ENCODE data around the gene TFR2.
"Not testable (repeated sequence)": the region's sequence is repeated elsewhere in the genome, so short reads cannot be mapped to it uniquely, and the experiment has no call there.

Gene TFR2

DNA sequence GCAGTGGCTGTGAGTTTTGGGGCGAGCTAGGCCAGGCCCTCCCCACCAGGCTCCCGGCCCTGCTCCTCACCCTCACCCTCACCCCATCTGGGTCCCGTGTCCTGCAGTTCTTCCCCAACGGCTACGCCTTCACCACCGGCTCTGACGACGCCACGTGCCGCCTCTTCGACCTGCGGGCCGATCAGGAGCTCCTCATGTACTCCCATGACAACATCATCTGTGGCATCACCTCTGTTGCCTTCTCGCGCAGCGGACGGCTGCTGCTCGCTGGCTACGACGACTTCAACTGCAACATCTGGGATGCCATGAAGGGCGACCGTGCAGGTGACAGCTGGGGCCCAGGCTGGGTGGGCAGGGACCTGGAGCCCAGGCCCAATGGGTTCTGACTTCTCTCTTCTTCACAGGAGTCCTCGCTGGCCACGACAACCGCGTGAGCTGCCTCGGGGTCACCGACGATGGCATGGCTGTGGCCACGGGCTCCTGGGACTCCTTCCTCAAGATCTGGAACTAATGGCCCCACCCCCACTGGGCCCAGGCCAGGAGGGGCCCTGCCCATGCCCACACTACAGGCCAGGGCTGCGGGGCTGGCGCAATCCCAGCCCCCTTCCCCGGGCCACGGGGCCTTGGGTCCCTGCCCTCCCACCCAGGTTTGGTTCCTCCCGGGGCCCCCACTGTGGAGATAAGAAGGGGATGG is 37.1 kb upstream of the TFR2 start:
- no peak for DNase-seq (ENCODE audit: low read depth in 1 of 2, low spot score in 1 of 2)

DNA sequence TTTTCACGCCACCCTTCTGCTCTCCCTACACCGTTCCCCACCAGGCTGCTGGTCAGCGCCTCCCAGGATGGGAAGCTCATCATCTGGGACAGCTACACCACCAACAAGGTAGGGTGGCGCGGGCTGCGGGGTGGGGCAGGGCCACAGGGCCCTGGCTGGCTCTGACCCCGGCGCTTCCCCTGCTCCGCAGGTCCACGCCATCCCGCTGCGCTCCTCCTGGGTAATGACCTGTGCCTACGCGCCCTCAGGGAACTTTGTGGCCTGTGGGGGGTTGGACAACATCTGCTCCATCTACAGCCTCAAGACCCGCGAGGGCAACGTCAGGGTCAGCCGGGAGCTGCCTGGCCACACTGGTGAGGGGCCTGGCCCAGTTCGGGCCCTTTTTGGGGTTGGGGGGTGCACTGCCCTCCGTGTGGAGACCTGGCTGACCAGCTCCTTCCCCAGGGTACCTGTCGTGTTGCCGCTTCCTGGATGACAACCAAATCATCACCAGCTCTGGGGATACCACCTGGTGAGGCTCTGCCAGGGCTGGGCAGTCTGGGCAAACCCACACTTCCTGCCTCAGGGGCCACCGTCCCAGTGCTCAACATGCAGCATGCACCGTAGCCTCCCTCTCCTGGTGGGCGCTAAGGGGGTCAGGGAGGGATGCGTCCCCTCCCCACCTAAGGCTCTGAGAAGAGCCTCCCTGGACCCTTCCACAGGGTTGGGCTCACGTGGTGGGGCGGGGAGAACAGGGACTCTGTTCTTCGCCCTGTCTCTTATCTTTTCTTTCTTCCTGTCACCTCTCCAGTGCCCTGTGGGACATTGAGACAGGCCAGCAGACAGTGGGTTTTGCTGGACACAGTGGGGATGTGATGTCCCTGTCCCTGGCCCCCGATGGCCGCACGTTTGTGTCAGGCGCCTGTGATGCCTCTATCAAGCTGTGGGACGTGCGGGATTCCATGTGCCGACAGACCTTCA is 36.2 kb upstream of the TFR2 start:
- DNase-seq (ENCODE audit: low read depth in 1 of 2, low spot score in 1 of 2): no peak

DNA sequence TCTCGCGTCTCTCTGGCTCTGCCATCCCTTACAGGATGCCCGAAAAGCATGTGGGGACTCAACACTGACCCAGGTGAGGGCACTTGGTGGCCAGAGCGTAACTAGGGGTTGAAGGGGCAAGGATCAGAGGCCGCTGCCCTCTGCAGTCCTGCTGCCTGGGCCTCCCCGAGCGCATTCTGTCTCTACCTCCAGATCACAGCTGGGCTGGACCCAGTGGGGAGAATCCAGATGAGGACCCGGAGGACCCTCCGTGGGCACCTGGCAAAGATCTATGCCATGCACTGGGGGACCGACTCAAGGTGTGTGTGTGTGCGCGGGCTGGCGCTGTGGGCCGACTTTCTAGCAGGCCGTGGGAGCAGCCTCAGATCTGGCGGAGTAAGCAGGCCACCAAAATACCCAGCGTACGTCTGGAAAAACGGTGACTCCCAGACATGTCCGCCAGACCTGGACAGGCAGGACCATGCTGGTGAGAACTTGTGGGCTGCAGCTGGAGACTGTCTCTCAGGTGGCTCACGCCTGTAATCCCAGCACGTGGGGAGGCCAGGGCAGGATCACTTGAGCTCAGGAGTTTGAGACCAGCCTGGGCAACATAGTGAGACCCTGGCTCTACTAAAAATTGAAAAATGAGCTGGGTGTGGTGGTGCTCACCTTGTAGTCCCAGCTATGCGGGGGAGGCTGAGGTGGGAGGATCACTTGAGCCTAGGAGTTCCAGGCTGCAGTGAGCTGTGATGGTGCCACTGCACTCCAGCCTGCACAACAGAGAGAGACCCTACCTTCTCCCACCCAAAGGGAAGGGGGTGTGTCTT is 35.4 kb upstream of the TFR2 start:
- DNase-seq (ENCODE audit: low read depth in 1 of 2, low spot score in 1 of 2): no peak

DNA sequence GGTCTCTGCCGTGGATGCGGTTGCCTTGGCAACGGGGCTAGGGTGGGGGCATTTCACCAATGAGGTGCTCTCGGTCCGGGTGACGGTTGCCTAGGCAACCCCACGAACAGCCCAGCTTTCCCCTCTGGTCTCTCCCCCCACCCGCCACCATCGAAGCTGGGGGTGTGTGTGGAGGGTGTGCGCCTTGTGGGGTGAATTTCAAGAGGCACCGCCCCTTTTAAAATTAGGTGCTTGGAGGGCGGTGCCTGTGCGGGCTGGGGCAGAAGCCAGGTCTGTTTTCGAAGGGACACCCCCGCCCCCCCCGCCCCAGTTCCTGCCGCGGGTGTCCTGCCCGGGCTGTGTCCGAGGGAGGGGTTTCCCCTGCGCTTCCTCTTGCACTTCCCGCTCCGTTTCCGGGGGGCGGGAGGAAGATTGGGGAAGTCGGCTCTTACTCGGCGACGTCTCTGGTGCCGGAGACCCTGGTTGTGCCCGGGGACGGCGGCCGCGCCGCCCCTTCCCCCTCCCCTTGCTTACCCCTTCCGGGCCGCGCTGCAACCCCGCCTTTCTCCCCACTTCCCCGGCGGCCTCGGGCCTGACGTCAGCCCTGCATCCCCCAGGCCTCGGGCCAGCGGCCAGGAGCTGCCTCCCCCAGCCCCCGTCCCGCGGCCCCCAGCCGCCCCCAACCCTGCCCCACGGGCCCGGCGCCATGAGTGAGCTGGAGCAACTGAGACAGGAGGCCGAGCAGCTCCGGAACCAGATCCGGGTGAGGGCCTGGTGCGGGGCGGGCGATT is 34.4 kb upstream of the TFR2 start:
- peak; percentile 67 to 74 for DNase-seq (ENCODE audit: low read depth in 1 of 2, low spot score in 1 of 2)

DNA sequence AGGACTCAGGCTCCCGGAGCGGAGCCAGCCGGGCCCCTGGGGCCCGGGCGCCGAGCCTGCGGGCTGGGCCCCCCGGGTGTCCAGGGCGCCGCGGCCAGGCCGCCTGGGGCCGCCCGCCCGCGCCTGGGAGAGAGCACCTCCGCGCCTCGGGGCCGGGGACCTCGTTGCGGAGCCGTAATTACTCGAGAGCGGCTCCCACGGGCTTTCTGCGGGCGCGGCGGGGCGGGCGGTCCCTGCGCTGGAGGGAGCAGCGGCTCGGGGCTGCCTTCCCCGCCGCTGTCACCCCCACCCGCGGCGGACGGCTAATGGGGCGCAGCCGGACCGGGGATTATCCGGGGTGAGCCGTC is 33.7 kb upstream of the TFR2 start:
- peak in 1 of 2 donors; percentile 23 for DNase-seq (ENCODE audit: low read depth in 1 of 2, low spot score in 1 of 2)

DNA sequence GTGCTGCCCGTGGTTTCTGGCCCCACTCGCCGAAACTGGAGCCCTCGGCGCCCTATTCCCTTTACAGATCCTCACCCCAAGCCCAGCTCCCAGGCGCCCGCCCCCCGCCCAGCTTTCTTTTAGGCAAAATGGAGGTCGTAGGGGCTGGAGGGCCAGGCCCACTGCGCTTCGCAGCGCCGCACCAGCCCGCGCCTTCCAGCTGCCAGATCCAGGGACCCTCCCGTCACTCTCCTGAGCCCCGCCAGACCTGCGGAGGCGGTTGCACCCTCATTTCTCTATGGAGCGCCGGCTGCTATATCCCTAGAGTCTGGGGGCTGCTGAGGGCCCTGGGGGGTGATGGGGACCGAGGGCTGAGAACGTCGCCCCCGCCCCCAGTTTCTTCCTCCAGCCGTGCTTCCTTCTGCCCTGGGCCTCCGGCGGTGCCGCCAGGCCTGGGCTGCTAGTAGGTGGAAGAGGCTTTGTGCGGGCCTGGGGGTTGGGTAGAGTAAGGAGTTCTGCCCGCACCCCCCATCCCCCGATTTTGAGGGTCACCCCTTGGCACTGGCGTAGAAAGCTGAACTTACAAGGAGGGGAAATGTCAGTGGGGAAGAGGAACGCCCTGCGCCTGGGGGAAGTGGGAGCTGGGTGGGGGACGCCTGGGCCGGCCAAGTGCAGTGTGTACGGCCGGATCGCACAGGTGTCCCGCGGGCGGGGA is 33.2 kb upstream of the TFR2 start:
- DNase-seq (ENCODE audit: low read depth in 1 of 2, low spot score in 1 of 2): no peak

DNA sequence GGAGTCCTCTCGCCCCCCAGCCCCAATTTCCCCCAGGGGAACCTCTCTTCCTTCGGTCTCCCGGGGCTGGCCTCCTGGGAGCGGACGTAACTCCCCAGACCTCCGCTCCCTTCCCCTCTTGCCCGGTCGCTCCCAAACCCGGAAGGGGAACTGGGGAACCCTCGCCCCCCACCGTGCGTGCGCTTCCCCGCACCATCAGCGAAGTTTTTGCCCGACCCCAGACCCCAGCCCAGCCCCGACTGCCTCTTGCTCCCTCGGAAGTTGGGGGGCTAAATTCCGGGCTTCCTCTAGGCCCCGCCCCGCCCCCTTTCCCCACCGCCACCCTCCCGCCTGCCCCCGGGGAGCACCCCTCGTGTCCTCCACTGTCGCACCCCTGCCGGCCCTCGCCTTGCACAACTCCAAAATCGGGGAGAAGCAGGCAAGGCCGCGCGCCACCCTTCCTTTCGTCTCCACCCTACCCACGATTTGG is 32.6 kb upstream of the TFR2 start:
- no peak for DNase-seq (ENCODE audit: low read depth in 1 of 2, low spot score in 1 of 2)

DNA sequence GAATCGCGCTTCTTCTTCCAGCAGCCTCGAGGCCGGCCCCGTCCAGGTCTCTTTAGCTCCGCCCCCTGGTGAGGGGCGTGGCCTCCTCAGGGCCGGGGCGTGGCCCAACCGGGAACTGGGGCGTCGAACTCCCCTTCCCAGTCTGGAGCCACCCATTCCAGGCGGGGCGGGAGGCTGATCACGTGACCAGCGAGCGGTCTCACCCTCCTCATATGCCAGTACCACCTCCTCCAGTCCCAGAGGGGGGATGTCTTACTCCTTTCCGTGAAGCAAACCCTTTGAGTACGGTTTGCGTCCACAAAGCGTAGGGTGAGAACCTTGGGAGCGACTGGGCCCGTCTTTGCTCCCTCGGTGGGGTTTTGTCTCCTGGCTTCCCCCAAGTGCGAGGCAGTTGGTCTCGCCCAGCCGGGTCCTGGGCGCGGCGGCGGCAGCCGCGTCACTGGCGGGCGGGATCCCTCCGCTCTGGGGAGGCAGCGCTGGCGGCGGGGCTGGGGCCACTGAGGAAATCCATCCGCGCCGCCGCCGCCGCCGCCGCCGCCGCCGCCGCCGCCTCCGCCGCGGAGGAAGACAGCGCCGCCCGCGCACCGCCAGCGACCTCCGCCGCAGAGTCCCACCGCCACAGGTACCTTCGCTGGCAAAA is 32.1 kb upstream of the TFR2 start, which contains the start of gene GNB2:
Gene GNB2 (plus strand): TSS at position 439 of the 640 bp plus-strand sequence. CDS start 2,526 bp downstream, outside the sequence.
- peak; percentile 94 to 96 for DNase-seq (ENCODE audit: low read depth in 1 of 2, low spot score in 1 of 2)

DNA sequence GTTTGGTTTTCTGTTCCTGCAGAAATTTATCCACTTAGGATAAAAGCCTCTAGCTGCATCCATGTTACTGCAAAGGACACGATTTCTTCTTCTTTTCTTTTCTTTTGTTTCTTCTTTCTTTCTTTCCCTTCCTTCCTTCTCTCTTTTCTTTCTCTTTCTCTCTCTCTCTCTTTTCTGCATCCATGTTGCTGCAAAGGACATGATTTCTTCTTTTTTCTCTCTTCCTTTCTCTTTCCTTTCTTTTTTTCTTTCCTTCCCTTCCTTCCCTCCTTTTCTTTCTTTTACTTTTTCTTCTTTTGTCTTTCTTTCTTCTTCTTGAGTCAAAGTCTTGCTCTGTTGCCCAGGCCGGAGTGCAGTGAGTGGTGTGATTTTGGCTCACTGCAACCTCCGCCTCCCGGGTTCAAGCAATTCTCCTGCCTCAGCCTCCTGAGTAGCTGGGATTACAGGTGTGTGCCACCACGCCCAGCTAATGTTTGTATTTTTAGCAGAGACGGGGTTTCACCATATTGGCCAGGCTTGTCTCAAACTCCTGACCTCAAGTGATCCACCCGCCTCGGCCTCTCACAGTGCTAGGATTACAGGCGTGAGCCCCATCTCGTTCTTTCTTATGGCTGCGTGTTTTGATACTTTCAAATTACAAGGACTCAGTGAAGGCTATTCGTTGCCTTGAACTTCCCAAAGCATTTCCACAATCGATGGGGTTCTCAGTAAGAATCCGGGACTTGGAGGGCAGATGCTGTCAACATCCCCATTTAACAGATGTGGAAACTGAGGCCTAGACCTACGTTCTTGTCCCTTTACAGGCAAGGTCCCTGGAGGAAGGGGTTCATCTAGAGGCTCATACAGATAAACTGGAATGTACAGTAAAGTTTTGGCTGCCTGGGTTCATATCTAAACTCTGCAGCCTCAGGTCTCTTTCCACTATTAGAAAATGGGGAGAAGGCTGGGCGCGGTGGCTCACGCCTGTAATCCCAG is 30.3 kb upstream of the TFR2 start:
- no peak for DNase-seq (ENCODE audit: low read depth in 1 of 2, low spot score in 1 of 2)

DNA sequence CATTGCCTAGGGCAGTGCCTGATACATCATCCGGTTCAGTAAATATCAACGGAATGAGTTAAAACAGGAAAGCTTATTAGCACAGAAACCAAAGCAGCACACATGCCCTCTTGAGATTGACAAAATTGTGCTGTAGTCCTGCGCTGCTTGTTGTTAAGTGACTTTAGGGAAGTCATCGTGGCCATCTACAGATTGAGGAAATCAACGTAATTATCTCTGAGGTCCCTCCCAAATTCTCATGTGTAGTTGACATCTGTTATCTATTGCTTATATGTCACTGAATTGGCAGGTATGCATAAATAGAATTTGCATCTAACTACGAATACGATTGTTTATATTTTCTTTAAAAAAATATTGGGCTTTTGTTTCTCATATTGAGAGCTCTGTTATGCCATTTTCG is 28.7 kb upstream of the TFR2 start:
- DNase-seq (ENCODE audit: low read depth in 1 of 2, low spot score in 1 of 2): no peak

DNA sequence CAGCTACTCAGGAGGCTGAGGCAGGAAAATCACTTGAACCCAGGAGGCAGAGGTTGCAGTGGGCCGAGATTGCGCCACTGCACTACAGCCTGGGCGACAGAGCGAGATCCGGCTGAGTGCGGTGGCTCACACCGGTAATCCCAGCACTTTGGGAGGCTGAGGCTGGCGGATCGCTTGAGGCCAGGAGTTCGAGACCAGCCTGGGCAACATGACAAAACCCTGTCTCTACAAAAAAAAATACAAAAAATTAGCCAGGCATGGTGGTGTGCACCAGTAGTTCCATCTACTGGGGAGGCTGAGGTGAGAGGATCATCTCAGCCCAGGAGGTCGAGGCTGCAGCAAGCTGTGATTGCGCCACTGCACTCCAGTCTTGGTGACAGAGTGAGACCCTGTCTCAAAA is 27.8 kb upstream of the TFR2 start:
- DNase-seq (ENCODE audit: low read depth in 1 of 2, low spot score in 1 of 2): not testable (repeated sequence)

DNA sequence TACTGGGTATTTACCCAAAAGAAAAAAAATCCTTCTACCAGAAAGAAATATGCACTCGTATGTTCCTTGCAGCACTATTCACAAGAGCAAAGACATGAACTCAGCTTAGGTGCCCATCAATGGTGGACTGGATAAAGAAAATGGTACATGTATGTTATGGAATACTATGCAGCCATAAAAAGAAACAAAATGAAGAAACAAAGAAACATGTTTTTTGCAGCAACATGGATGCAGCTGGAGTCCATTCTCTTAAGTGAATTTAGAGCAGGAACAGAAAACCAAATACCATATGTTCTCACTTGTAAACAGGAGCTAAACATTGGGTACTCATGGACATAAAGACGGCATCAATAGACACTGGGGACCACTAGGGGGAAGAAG is 26.7 kb upstream of the TFR2 start:
- no peak for DNase-seq (ENCODE audit: low read depth in 1 of 2, low spot score in 1 of 2)

DNA sequence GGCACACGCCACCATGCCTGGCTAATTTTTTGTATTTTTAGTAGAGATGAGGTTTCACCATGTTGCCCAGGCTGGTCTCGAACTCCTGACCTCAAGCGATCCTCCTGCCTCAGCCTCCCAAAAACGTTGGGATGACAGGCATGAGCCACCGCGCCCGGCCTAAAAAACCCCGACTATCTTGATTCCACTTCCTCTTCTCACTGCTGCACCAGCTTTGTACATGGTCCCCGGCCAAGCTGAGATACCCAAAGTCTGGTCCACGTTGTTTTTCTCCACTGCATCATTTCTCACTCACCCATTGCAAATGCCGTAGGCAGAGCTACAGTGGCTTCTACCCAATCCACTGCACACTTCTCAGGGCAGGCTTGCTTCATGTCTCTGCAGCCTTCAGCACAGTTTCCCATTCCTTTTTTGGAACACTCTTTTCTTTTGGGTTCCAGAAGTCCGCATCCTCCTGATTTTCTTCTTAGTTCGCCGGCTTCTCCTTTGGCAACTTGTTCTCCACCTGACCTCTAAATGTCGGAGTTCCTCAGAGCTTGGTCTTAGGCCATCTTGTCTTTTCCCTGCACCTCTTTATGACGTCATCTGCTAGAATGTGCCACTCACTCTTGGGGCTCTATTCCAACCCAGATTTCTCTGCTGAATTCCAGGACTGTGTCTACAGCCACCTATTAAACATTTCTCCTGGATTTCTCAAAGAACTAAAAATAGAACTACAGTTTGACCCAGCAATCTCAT is 26.1 kb upstream of the TFR2 start:
- no peak for DNase-seq (ENCODE audit: low read depth in 1 of 2, low spot score in 1 of 2)

DNA sequence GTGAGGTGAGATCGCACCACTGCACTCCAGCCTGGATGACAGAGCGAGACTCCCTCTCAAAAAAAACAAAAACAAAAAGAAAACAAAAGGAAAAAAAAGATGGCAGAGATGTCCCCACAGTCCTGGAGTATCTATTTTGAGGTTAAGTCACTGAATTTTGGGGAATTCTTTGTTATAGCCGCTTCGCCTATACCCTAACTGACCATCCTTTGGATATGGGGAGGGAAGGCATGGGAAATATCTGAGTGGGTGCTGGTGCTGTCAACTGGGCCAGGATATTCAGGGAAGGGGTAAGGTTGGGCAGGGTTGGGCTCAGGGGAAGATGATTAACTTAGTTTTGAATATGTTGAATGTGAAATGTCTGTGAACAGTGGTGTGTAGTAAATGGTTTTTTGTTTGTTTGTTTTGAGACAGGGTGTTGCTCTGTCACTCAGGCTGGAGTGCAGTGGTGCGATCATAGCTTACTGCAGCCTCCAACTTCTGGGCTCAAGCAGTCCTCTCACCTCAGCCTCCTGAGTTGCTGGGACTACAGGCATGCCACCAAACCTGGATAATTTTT is 23.9 kb upstream of the TFR2 start:
- no peak for DNase-seq (ENCODE audit: low read depth in 1 of 2, low spot score in 1 of 2)

DNA sequence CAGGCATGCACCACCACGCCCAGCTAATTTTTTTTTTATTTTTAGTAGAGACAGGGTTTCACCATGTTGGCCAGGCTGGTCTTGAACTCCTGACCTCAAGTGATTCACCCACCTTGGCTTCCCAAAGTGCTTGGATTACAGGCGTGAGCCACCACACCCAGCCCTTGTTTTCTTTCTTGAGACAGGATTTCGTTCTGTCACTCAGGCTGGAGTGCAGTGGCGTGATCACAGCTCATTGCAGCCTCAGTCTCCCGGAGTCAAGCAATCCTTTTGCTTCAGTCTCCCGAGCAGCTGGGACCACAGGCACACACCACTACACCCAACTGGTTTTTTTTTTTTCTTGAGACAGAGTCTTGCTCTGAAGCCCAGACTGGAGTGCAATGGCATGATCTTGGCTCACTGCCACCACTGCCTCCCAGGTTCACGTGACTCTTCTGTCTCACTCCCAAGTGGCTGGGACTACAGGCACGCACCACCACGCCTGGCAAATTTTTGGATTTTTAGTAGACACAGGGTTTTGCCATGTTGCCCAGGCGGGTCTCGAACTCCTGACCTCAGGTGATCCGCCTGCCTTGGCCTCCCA is 20.9 kb upstream of the TFR2 start:
- DNase-seq (ENCODE audit: low read depth in 1 of 2, low spot score in 1 of 2): not testable (repeated sequence)

DNA sequence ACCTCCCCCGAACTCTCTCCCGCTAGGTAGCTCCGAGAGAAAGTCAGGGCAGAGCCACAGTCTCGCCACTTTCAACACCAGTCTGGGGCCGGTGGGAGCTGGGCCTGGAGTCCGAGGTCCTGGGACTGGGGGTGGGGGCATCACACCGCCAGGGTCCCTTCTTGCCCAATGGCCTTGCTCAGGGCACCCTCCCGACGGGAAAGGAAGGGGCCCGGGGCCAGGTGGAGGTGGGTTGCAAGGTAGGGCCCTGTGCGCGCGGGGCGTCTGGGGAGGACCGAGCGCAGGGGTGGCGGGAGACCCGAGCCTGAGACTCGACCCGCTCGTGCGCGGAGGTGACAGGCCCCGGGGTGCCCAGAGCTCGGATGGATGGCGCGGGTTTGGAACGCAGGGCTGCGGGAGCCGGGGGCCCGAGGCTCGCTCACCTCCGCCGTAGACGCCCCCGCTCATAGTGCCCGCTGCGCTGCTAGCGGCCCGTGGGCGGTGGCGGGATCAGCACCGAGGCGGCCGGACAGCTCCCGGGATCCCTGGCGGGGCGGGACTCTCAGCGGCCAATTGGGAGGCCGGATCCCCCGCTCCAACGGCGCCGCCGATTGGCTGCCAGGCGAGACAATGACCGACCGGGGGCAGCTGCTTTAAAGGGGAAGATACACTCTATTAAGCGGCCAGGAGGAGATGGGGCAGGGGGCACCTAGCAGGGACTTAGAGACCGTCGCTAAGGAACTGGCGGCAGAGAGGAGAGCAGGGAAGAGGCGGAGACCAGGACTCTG is 14.7 kb upstream of the TFR2 start, which contains the start of gene ACTL6B:
Gene ACTL6B (minus strand): TSS at position 541 of the 767 bp plus-strand sequence. CDS start 94 bp downstream, at position 447.
- no peak for DNase-seq (ENCODE audit: low read depth in 1 of 2, low spot score in 1 of 2)

Data from activated T-helper 1 cell treated with anti-CD3 and anti-CD28 coated beads, Interleukin-2, amount 50 U/mL, for 16 hours (primary cell).